Measurements from ENCODE around the gene CFAP119. TPM values are rescaled to one million over a fixed set of nuclear protein-coding genes. Genes with fewer than 3 reads are reported as not detected.

Gene CFAP119
- total and polyA plus RNA-seq, 10 of the 15 experiments (the other 5 are each of a cell fraction or from before 2014, with no cell fraction given), result 2.2 to 9.4 (median 4.3) TPM

- RAD21 ChIA-PET (ENCODE audit: unreplicated experiment), result no interaction called here
- no peaks in the 10 kb centered on the region for H3K27me3 ChIP-seq (replicated peaks in 1 of 2; ENCODE audit: control insufficient read depth in 2 of 2, insufficient read depth in 2 of 2, low read length in 1 of 2)
- no peaks in the 10 kb centered on the region for H4K20me1 ChIP-seq (ENCODE audit: control insufficient read depth, insufficient read depth)
- H3K27ac ChIP-seq (ENCODE audit: control insufficient read depth, insufficient read depth), result 0 out of 2 replicates have a peak overlapping the region, but pooled peaks have one; percentile 11
- peaks cover 18 to 39% of the 10 kb centered on the region in 2 experiments for H3K36me3 ChIP-seq (ENCODE audit: control insufficient read depth in 2 of 2, insufficient read depth in 2 of 2, low read length in 1 of 2)
- POLR2A ChIA-PET, result interaction anchor here (0.7 to 1.2 kb wide), 2 partner anchors 34 to 170 kb away, joined by 3 read pairs; no protein-coding TSS in a partner anchor
- TF ChIP-seq GABPA (IDR thresholded peaks at IDR 0.05; ENCODE audit: low read depth) (no peak), JUNB (IDR thresholded peaks at IDR 0.05) (peak; percentile 33; the same call in 1 of the 2 replicates)
- H3K9me3 ChIP-seq (replicated peaks; ENCODE audit: control insufficient read depth, insufficient read depth, low read length), result no peaks in the 10 kb centered on the region
- intact Hi-C loops (cut with micrococcal nuclease; ENCODE audit: unreplicated experiment), result no loop called here
- H3K4me1 ChIP-seq (ENCODE audit: control insufficient read depth, insufficient read depth, low read length), result no peaks in the 10 kb centered on the region
- no peak overlapping the region for H3K9ac ChIP-seq (ENCODE audit: control insufficient read depth, insufficient read depth, low read length)
- in situ Hi-C loops (cut with MboI), result no loop called here
- CTCF ChIA-PET, result interaction anchor here (0.7 to 1.2 kb wide), 2 partner anchors 10 to 114 kb away, joined by 3 to 6 read pairs; no protein-coding TSS in a partner anchor
- peak; percentile 68 for ATAC-seq
- DNase-seq (ENCODE audit: low read depth, low spot score), result no peak
- peak; percentile 18 for FAIRE-seq
- BruUV-seq (replicated peaks), result no TSS peak
- no peak overlapping the region for H2AFZ ChIP-seq (ENCODE audit: control insufficient read depth, low read depth, low read length)
- no peak overlapping the region for H3K4me2 ChIP-seq (ENCODE audit: control insufficient read depth, insufficient read depth)
- no peak overlapping the region for H3K4me3 ChIP-seq
- SMC1A ChIA-PET (ENCODE audit: uncharacterized antibody, unreplicated experiment), result no interaction called here
- no peaks in the 10 kb centered on the region for H3K79me2 ChIP-seq (ENCODE audit: control insufficient read depth, insufficient read depth, low read length)
- 53% methylated on average over 3 of the region's 3 CpGs for WGBS (ENCODE audit: insufficient coverage, insufficient replicate concordance, low lambda C conversion rate, missing lambda C conversion rate)
Measured at GRCh38 chr16:30731411-30731810, 30.5 kb downstream of the CFAP119 start.

- H3K9me3 ChIP-seq (replicated peaks; ENCODE audit: control insufficient read depth, insufficient read depth, low read length), result no peaks in the 10 kb centered on the region
- intact Hi-C loops (cut with micrococcal nuclease; ENCODE audit: unreplicated experiment), result no loop called here
- no peak overlapping the region for H3K4me2 ChIP-seq (ENCODE audit: control insufficient read depth, insufficient read depth)
- H4K20me1 ChIP-seq (ENCODE audit: control insufficient read depth, insufficient read depth), result no peaks in the 10 kb centered on the region
- no peak overlapping the region for H3K9ac ChIP-seq (ENCODE audit: control insufficient read depth, insufficient read depth, low read length)
- ATAC-seq (no peak), FAIRE-seq (no peak), DNase-seq (ENCODE audit: low read depth, low spot score) (no peak)
- no peak overlapping the region for H2AFZ ChIP-seq (ENCODE audit: control insufficient read depth, low read depth, low read length)
- H3K36me3 ChIP-seq (ENCODE audit: control insufficient read depth in 2 of 2, insufficient read depth in 2 of 2, low read length in 1 of 2), result peaks cover 24 to 37% of the 10 kb centered on the region in 2 experiments
- ChIA-PET SMC1A (ENCODE audit: uncharacterized antibody, unreplicated experiment) (interaction anchor here (1.4 kb wide), 1 partner anchor 212 kb away, joined by 3 read pairs; no protein-coding TSS in a partner anchor), POLR2A (no interaction called here), RAD21 (ENCODE audit: unreplicated experiment) (no interaction called here), CTCF (interaction anchor here (0.8 kb wide), 1 partner anchor 173 kb away, joined by 3 read pairs; no protein-coding TSS in a partner anchor)
- H3K79me2 ChIP-seq (ENCODE audit: control insufficient read depth, insufficient read depth, low read length), result no peaks in the 10 kb centered on the region
- TF ChIP-seq, protein P1, sequence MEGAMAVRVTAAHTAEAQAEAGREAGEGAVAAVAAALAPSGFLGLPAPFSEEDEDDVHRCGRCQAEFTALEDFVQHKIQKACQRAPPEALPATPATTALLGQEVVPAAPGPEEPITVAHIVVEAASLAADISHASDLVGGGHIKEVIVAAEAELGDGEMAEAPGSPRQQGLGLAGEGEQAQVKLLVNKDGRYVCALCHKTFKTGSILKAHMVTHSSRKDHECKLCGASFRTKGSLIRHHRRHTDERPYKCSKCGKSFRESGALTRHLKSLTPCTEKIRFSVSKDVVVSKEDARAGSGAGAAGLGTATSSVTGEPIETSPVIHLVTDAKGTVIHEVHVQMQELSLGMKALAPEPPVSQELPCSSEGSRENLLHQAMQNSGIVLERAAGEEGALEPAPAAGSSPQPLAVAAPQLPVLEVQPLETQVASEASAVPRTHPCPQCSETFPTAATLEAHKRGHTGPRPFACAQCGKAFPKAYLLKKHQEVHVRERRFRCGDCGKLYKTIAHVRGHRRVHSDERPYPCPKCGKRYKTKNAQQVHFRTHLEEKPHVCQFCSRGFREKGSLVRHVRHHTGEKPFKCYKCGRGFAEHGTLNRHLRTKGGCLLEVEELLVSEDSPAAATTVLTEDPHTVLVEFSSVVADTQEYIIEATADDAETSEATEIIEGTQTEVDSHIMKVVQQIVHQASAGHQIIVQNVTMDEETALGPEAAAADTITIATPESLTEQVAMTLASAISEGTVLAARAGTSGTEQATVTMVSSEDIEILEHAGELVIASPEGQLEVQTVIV (IDR thresholded peaks at IDR 0.05; ENCODE audit: borderline replicate concordance, partially characterized antibody), result no peak
- TF ChIP-seq RELA (IDR thresholded peaks at IDR 0.05; ENCODE audit: borderline replicate concordance, partially characterized antibody), result no peak
- no peak for TF ChIP-seq BACH1 (IDR thresholded peaks at IDR 0.05; ENCODE audit: borderline replicate concordance)
- no peak for TF ChIP-seq RUNX3 (IDR thresholded peaks at IDR 0.05; ENCODE audit: low read length)
- TF ChIP-seq ZSCAN29 (IDR thresholded peaks at IDR 0.05), result no peak
- TF ChIP-seq RAD51 (IDR thresholded peaks at IDR 0.05), result no peak
- TF ChIP-seq POU2F2 (IDR thresholded peaks at IDR 0.05; ENCODE audit: borderline replicate concordance, low read depth, low read length), result no peak
- TF ChIP-seq BHLHE40 (IDR thresholded peaks at IDR 0.05; ENCODE audit: borderline replicate concordance in 1 of 2, low read depth in 2 of 2, low read length in 1 of 2), result no peak
- TF ChIP-seq FOXK2 (IDR thresholded peaks at IDR 0.05), result no peak
- H3K4me3 ChIP-seq, result no peak overlapping the region
- WGBS (ENCODE audit: insufficient coverage, insufficient replicate concordance, low lambda C conversion rate, missing lambda C conversion rate), result 94% methylated on average over 17 of the region's 17 CpGs
- no peak overlapping the region for H3K27ac ChIP-seq (ENCODE audit: control insufficient read depth, insufficient read depth)
- BruUV-seq (replicated peaks), result no TSS peak
- H3K4me1 ChIP-seq (ENCODE audit: control insufficient read depth, insufficient read depth, low read length), result no peaks in the 10 kb centered on the region
- H3K27me3 ChIP-seq (replicated peaks in 1 of 2; ENCODE audit: control insufficient read depth in 2 of 2, insufficient read depth in 2 of 2, low read length in 1 of 2), result no peaks in the 10 kb centered on the region
- in situ Hi-C loops (cut with MboI), result no loop called here
Measured at GRCh38 chr16:30728899-30729672, 32.8 kb downstream of the CFAP119 start.

Measured in GM12878 (cell line).